Activated naive CD4-positive, alpha-beta T cell (primary cell): ENCODE measurements around the gene RPTOR.

Experiments
- DNase-seq, 4 experiments: peaks; one replicate each; lab custom pipeline; 2025; lab: John Stamatoyannopoulos, UW

RPTOR gene

GRCh38 chr17:80929449-80929848 is 384.8 kb downstream of the RPTOR start:
- DNase-seq = no peak

- no peak for DNase-seq
Measured at GRCh38 chr17:80930335-80931279, 386.0 kb downstream of the RPTOR start.

GRCh38 chr17:80931421-80932265 is 387.0 kb downstream of the RPTOR start:
- no peak for DNase-seq

- DNase-seq = no peak
Measured at GRCh38 chr17:80935526-80935925, 390.9 kb downstream of the RPTOR start.

- no peak for DNase-seq
Measured at GRCh38 chr17:80936218-80936617, 391.6 kb downstream of the RPTOR start.

GRCh38 chr17:80936723-80937122 is 392.1 kb downstream of the RPTOR start:
- no peak for DNase-seq

GRCh38 chr17:80937462-80938381 is 393.1 kb downstream of the RPTOR start:
- DNase-seq = no peak

- DNase-seq = peak in 1 of 4 experiments; percentile 4
Measured at GRCh38 chr17:80938556-80938955, 393.9 kb downstream of the RPTOR start.

GRCh38 chr17:80939151-80940145 is 394.8 kb downstream of the RPTOR start:
- no peak for DNase-seq

GRCh38 chr17:80940171-80941123 is 395.8 kb downstream of the RPTOR start:
- DNase-seq = no peak

GRCh38 chr17:80941171-80941570 is 396.5 kb downstream of the RPTOR start:
- no peak for DNase-seq

- no peak for DNase-seq
Measured at GRCh38 chr17:80941743-80942422, 397.2 kb downstream of the RPTOR start.

- DNase-seq = no peak
Measured at GRCh38 chr17:80942423-80943345, 398.0 kb downstream of the RPTOR start.

- no peak for DNase-seq
Measured at GRCh38 chr17:80943346-80944145, 398.9 kb downstream of the RPTOR start.

GRCh38 chr17:80944326-80944725 is 399.7 kb downstream of the RPTOR start:
- no peak for DNase-seq

GRCh38 chr17:80945736-80946135 is 401.1 kb downstream of the RPTOR start:
- DNase-seq = no peak

GRCh38 chr17:80946449-80946848 is 401.8 kb downstream of the RPTOR start:
- no peak for DNase-seq
